CD14-positive monocyte (primary cell): ENCODE measurements around the gene HSPG2. TPM values are rescaled to one million over a fixed set of nuclear protein-coding genes. Genes with fewer than 3 reads are reported as not detected.

Source experiments
- DNase-seq, 3 donors: peaks; one replicate each; pipeline ENCODE4 v3.0.0-alpha.2; 2011 to 2022
- H2AFZ ChIP-seq: 2 replicates; pipeline ENCODE4 v1.6.0; 2012; ENCODE audit warnings: mild to moderate bottlenecking, low read depth, low read length, inconsistent platforms; ENCODE audit not compliant: insufficient read depth, poor library complexity, severe bottlenecking
- H3K27ac ChIP-seq, 2 donors: 1 replicate in 1 of 2; 2 replicates in 1 of 2; pipeline ENCODE4 v1.5.1; 2012 to 2013; ENCODE audit warnings: low read length in 2 of 2, control low read depth in 1 of 2, inconsistent platforms in 1 of 2, low read depth in 1 of 2, mild to moderate bottlenecking in 1 of 2
- H3K27me3 ChIP-seq, 2 donors: one replicate each; pipeline versions ENCODE4 v1.6.0 to v1.6.1; 2011 to 2013; ENCODE audit warnings: low read length in 2 of 2; ENCODE audit not compliant: control insufficient read depth in 2 of 2, insufficient read depth in 2 of 2
- H3K36me3 ChIP-seq, 2 donors: replicated peaks in 1 of 2; 1 replicate in 1 of 2; 2 replicates in 1 of 2; pipeline versions ENCODE4 v1.5.1 to v1.6.1; 2012 to 2013; ENCODE audit warnings: low read length in 2 of 2, control low read depth in 1 of 2, inconsistent platforms in 1 of 2, mild to moderate bottlenecking in 1 of 2; ENCODE audit not compliant: insufficient read depth in 2 of 2, control insufficient read depth in 1 of 2
- H3K4me1 ChIP-seq, 2 donors: 1 replicate in 1 of 2; 2 replicates in 1 of 2; pipeline versions ENCODE4 v1.5.1 to v1.6.1; 2012 to 2013; ENCODE audit warnings: low read length in 2 of 2, control low read depth in 1 of 2, inconsistent platforms in 1 of 2, mild to moderate bottlenecking in 1 of 2, moderate library complexity in 1 of 2; ENCODE audit not compliant: insufficient read depth in 2 of 2, control insufficient read depth in 1 of 2
- H3K4me2 ChIP-seq: replicated peaks from 2 replicates; pipeline ENCODE3; 2012; ENCODE audit warnings: low read length, moderate library complexity, mild to moderate bottlenecking; ENCODE audit not compliant: poor library complexity, severe bottlenecking; ENCODE audit errors: extremely low read depth
- H3K4me3 ChIP-seq, 3 experiments: fragments of 200-600 bp in 1 of 3; sonication (generic) in 1 of 3; replicated peaks in 1 of 3; 1 replicate in 2 of 3; 2 replicates in 1 of 3; pipeline ENCODE4 v1.5.1; 2011 to 2013; ENCODE audit warnings: low read length in 3 of 3, mild to moderate bottlenecking in 3 of 3, control low read depth in 2 of 3, low read depth in 2 of 3, inconsistent platforms in 1 of 3, moderate library complexity in 1 of 3
- H3K79me2 ChIP-seq: 2 replicates; pipeline ENCODE4 v1.6.0; 2012; ENCODE audit warnings: mild to moderate bottlenecking, control low read depth, inconsistent platforms, low read length, moderate library complexity; ENCODE audit not compliant: insufficient read depth
- H3K9ac ChIP-seq: 2 replicates; pipeline ENCODE4 v1.6.0; 2017; ENCODE audit warnings: low read length, mild to moderate bottlenecking; ENCODE audit not compliant: insufficient read depth, poor library complexity, severe bottlenecking
- H3K9me3 ChIP-seq, 2 donors: replicated peaks in 1 of 2; 1 replicate in 1 of 2; 2 replicates in 1 of 2; pipeline versions ENCODE4 v1.5.1 to v1.6.1; 2012 to 2013; ENCODE audit warnings: low read length in 2 of 2, control low read depth in 1 of 2; ENCODE audit not compliant: control insufficient read depth in 1 of 2, insufficient read depth in 1 of 2
- H4K20me1 ChIP-seq: 2 replicates; pipeline ENCODE4 v1.6.0; 2012; ENCODE audit warnings: mild to moderate bottlenecking, low read length, control low read depth, moderate library complexity; ENCODE audit not compliant: insufficient read depth
- H3K27ac Mint-ChIP-seq, 7 donors: one replicate each; pipeline ENCODE4 v1.8.0; 2020; ENCODE audit warnings: mild to moderate bottlenecking in 7 of 7, mixed read lengths in 7 of 7, moderate library complexity in 6 of 7, inconsistent platforms in 2 of 7
- H3K27me3 Mint-ChIP-seq, 3 donors: one replicate each; pipeline ENCODE4 v1.8.0; 2021 to 2022; ENCODE audit warnings: low read depth in 3 of 3, mild to moderate bottlenecking in 3 of 3, mixed read lengths in 3 of 3, moderate library complexity in 3 of 3, inconsistent platforms in 1 of 3
- H3K36me3 Mint-ChIP-seq, 2 donors: one replicate each; pipeline ENCODE4 v1.8.0; 2020; ENCODE audit warnings: mixed read lengths in 2 of 2, inconsistent platforms in 1 of 2, mild to moderate bottlenecking in 1 of 2
- H3K4me1 Mint-ChIP-seq: one replicate; pipeline ENCODE4 v1.8.0; 2020; ENCODE audit warnings: mild to moderate bottlenecking, mixed read lengths
- H3K4me3 Mint-ChIP-seq, 2 donors: one replicate each; pipeline ENCODE4 v1.8.0; 2020; ENCODE audit warnings: mild to moderate bottlenecking in 2 of 2, mixed read lengths in 2 of 2, moderate library complexity in 1 of 2
- H3K9me3 Mint-ChIP-seq, 7 donors: one replicate each; pipeline ENCODE4 v1.8.0; 2020 to 2022; ENCODE audit warnings: mixed read lengths in 7 of 7, mild to moderate bottlenecking in 6 of 7, moderate library complexity in 6 of 7, inconsistent platforms in 2 of 7
- CTCF ChIP-seq: fragments of 200-600 bp; IDR thresholded peaks from one replicate; pipeline ENCODE4 v1.8.0; 2022; ENCODE audit warnings: antibody characterized with exemption, mild to moderate bottlenecking
- WGBS: methylation state at CpG from one replicate; pipeline ENCODE4 v1.1.5; 2013; ENCODE audit warnings: missing lambda C conversion rate; ENCODE audit not compliant: insufficient coverage; 5-methylcytosine and 5-hydroxymethylcytosine counted together
- intact Hi-C, 2 donors: fragments of 100-400 bp; cut with micrococcal nuclease; formaldehyde crosslinking; loops; one replicate each; pipeline versions ENCODE4 v1.15.0 to v1.15.1; 2023
- polyA plus RNA-seq, 3 donors: library from polyadenylated mRNA; depleted of rRNA in 1 of 3; unstranded in 2 of 3; stranded (reverse) in 1 of 3; fragments of 300-500 nt in 2 of 3; fragments of >200 nt in 1 of 3; fragmentation: Illumina TruSeq in 2 of 3; gene quantifications; 1 replicate in 2 of 3; 2 replicates in 1 of 3; pipeline ENCODE4 v1.2.3, GENCODE V29; 2012 to 2021

HSPG2 gene
- polyA plus RNA-seq, 3 donors, result 0.44 TPM; not detected in 2

GRCh38 chr1:21868482-21868881 is 68.6 kb downstream of the HSPG2 start:
- H3K27ac Mint-ChIP-seq, result no peak overlapping the region
- no peaks in the 10 kb centered on the region for H3K36me3 ChIP-seq
- H3K27ac ChIP-seq, result no peak overlapping the region
- no peak overlapping the region for H3K4me3 Mint-ChIP-seq
- H3K27me3 ChIP-seq, result no peaks in the 10 kb centered on the region
- H4K20me1 ChIP-seq, result no peaks in the 10 kb centered on the region
- peaks cover 10% of the 10 kb centered on the region for H3K4me1 Mint-ChIP-seq
- peaks cover 0 to 4% (median 2%) of the 10 kb centered on the region in 3 donors for H3K27me3 Mint-ChIP-seq
- intact Hi-C loops, result no loop called here
- H3K9ac ChIP-seq, result no peak overlapping the region
- WGBS, result 100% methylated on average over 4 of the region's 7 CpGs
- TF ChIP-seq CTCF, result no peak
- no peak overlapping the region for H3K4me3 ChIP-seq
- no peak for DNase-seq
- no peak overlapping the region for H2AFZ ChIP-seq
- no peaks in the 10 kb centered on the region for H3K9me3 ChIP-seq
- H3K4me2 ChIP-seq, result no peak overlapping the region
- H3K79me2 ChIP-seq, result no peaks in the 10 kb centered on the region
- H3K9me3 Mint-ChIP-seq, result no peaks in the 10 kb centered on the region
- H3K36me3 Mint-ChIP-seq, result no peaks in the 10 kb centered on the region
- no peaks in the 10 kb centered on the region for H3K4me1 ChIP-seq

- no peaks in the 10 kb centered on the region for H3K36me3 Mint-ChIP-seq
- no peak overlapping the region for H3K27ac Mint-ChIP-seq
- Histone ChIP-seq H3K4me3 (no peak overlapping the region), H3K4me2 (no peak overlapping the region), H3K9ac (no peak overlapping the region), H4K20me1 (no peaks in the 10 kb centered on the region), H3K27ac (no peak overlapping the region), H3K4me1 (no peaks in the 10 kb centered on the region), H3K79me2 (no peaks in the 10 kb centered on the region), H3K9me3 (no peaks in the 10 kb centered on the region), H3K36me3 (no peaks in the 10 kb centered on the region), H2AFZ (no peak overlapping the region), H3K27me3 (no peaks in the 10 kb centered on the region)
- 100% methylated on average over 1 of the region's 5 CpGs for WGBS
- TF ChIP-seq CTCF, result no peak
- peaks cover 0 to 4% (median 2%) of the 10 kb centered on the region in 3 donors for H3K27me3 Mint-ChIP-seq
- no peak for DNase-seq
- no peak overlapping the region for H3K4me3 Mint-ChIP-seq
- peaks cover 10% of the 10 kb centered on the region for H3K4me1 Mint-ChIP-seq
- intact Hi-C loops, result no loop called here
- peaks cover 0 to 1% (median 0%) of the 10 kb centered on the region in 7 donors for H3K9me3 Mint-ChIP-seq
Measured at GRCh38 chr1:21867451-21867996, 69.6 kb downstream of the HSPG2 start.
